GDM1 (cell line): Measurements from ENCODE around the gene C16orf86.
"Not testable (repeated sequence)": the region's sequence is repeated elsewhere in the genome, so short reads cannot be mapped to it uniquely, and the experiment has no call there.

Source experiments
- DNase-seq: peaks from one replicate; lab custom pipeline; 2025; lab: John Stamatoyannopoulos, UW

The C16orf86 gene

GRCh38 chr16:67667453-67667816, 821 bp downstream of the C16orf86 start:
- no peak for DNase-seq

GRCh38 chr16:67667817-67668494, 1.3 kb downstream of the C16orf86 start:
- DNase-seq, result peak; percentile 27

- DNase-seq, result no peak
Observed at GRCh38 chr16:67668495-67669157, 2.0 kb downstream of the C16orf86 start.

DNA sequence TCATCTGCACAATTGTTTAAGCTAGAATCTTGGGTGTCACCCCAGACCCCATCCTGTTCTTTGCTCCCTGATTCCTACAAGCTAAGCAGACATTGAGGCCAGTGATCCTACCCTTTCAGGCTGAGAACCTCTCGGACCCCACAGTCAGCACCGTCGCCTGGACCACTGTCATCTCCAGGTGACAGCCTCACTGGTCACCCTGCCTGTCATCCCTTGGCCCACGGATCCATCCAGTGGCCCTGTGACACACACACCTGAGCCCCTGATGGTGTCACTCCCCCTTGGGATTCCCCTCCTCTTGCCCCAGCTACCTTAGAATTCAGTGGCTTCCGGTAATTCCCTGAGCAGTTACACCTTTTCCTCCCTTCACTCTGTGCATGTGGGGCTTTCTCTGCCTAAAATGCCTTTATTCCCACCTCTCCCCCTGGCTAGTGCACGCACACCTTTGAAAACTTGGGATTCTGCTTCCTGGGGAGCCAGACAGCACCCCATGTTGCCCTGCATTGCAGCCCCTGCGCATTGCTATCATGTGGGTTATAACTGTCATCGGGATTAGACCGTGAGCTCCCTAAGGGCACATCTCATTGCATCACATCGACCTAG, 3.0 kb downstream of the C16orf86 start:
- DNase-seq, result no peak

GRCh38 chr16:67672306-67672705, 5.7 kb downstream of the C16orf86 start:
- DNase-seq, result no peak

- peak; percentile 4 for DNase-seq
Observed at GRCh38 chr16:67672739-67673662, 6.4 kb downstream of the C16orf86 start.

- no peak for DNase-seq
Observed at GRCh38 chr16:67673712-67674580, 7.3 kb downstream of the C16orf86 start.

GRCh38 chr16:67674851-67675578, 8.4 kb downstream of the C16orf86 start:
- no peak for DNase-seq

GRCh38 chr16:67675579-67675935, 8.9 kb downstream of the C16orf86 start:
- no peak for DNase-seq

- DNase-seq, result no peak
Observed at GRCh38 chr16:67675999-67676398, 9.4 kb downstream of the C16orf86 start.

DNA sequence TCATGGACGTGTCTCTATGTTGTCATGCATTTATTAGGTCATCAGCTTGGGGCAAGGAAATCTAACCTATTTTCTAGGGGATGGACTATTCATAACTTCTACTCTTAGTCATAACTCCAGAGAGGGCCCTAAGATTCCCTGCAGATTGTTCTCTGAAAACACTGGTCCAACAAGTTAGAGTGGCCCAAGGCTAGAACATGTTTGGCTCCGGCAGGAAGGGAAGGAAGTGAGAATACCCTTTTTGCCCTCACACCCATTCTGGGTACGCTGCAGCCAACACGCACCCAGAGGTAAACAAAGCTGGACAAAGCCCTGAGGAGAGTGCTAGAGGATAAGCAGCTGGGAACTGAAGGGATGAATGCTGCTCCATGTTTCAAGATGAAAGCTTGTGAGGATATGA, 9.9 kb downstream of the C16orf86 start:
- DNase-seq, result no peak

GRCh38 chr16:67676939-67677338, 10.3 kb downstream of the C16orf86 start:
- no peak for DNase-seq

DNA sequence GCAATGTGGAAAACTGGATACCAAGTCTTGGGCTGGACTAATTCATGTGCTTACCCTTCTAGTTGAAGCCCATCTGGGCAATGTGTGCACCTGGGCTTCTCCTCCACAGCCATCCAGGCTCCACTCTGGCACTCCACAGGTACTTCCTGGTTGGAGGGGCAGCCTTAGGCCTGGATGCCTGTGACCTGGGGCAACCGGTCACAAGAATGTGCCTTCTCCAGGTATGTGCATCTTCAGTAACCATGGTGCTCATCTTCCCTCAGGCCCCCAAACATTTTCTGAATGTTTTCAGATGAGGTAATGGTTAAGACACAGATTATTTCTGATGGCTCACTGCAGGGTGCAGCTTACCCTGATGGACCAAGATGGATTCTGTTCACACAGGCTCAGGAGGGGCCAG, 11.1 kb downstream of the C16orf86 start:
- no peak for DNase-seq

GRCh38 chr16:67678354-67679023, 11.9 kb downstream of the C16orf86 start:
- no peak for DNase-seq

- no peak for DNase-seq
Observed at GRCh38 chr16:67679935-67680897, 13.6 kb downstream of the C16orf86 start.

DNA sequence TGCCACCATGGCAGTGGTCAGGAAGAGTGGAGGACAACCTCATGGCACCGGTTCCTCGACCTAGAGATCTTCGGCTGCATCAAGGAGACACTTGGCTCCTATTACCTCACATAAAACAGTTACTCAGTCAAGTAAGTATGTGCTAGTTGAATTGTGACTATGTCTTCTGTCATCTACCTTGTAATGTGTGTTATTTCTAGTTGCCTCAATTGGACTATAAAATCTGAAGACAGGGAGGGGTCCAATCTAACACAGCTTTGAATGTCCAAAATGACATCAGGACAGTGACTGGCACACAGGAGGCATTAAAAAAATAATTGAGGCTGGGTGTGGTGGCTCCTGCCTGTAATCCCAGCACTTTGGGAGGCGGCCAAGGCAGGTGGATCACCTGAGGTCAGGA, 17.2 kb downstream of the C16orf86 start:
- DNase-seq, result no peak

DNA sequence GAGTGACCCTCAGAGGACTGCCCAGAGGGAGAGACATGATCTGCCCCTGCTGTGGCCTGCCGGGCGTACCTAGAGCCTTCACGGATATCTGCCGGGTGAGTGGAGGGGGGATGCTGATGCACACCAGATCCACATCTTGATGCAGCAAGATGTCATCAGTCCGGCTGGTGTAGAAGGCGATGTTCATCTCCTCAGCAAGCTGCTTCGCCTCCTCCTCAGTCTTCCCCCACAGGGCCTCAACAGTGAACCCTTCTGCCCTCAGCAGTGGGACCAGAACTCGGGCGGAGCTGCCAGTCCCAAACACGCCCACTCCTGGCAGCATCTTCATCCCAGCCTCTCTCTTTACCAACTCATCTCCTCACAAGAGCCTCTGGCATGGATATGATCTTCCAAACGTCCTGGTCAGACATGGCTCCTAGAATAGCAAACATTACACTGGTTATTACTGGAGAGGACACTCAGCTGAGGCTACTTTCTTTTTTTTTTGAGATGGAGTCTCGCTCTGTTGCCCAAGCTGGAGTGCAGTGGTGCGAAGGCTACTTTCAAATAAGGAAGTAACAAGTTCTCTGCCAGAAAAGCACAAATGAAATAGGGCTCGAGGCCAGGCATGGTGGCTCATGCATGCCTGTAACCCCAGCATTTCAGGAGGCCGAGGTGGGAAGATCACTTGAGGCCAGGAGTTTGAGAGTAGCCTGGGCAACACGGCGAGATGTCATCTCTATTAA, 18.9 kb downstream of the C16orf86 start:
- DNase-seq, result no peak

DNA sequence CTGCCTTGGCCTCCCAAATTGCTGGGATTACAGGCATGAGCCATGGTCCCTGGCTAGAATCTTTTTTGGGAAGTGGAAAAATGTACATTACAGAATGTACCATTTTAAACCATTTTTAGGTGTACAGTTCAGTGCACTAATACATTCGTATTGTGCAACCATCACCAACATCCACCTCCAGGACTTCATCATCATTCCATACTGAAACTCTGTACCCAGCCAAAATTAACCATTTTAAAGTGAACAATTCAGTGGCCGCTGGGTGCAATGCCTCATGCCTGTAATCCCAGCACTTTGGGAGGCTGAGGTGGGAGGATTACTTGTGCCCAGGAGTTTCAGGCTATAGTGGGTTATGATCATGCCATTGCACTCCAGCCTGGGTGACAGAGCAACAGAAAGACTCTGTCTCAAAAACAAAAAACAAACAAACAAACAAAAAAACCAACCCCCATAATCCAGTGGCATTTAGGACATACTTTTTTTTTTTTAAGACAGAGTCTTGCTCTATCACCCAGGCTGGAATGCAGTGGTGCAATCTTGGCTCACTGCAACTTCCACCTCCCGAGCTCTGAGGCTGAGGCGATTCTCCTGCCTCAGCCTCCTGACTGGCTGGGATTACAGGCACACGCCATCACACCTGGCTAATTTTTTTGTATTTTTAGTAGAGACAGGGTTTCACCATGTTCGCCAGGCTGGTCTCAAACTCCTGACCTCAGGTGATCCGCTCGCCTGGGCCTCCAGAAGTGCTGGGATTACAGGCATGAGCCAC, 27.1 kb downstream of the C16orf86 start:
- not testable (repeated sequence) for DNase-seq
